Suprapubic skin (tissue), 4 donors: Measurements from ENCODE around the gene FERD3L. TPM values are rescaled to one million over a fixed set of nuclear protein-coding genes. Genes with fewer than 3 reads are reported as not detected.
"Not testable (repeated sequence)": the region's sequence is repeated elsewhere in the genome, so short reads cannot be mapped to it uniquely, and the experiment has no call there.

Experiments
- DNase-seq, 2 donors: peaks; one replicate each; pipeline ENCODE4 v3.0.0-alpha.2; 2019; ENCODE audit warnings: low spot score in 2 of 2
- H3K27ac ChIP-seq: fragments of 200-600 bp; sonication (generic); one replicate; pipeline ENCODE4 v1.5.1; 2019
- H3K27me3 ChIP-seq: fragments of 200-600 bp; sonication (generic); one replicate; pipeline ENCODE4 v1.5.1; 2019
- H3K36me3 ChIP-seq: fragments of 200-600 bp; sonication (generic); one replicate; pipeline ENCODE4 v1.5.1; 2019
- H3K4me1 ChIP-seq: fragments of 200-600 bp; sonication (generic); one replicate; pipeline ENCODE4 v1.5.1; 2019
- H3K4me3 ChIP-seq: fragments of 200-600 bp; sonication (generic); one replicate; pipeline ENCODE4 v1.5.1; 2019; ENCODE audit warnings: mild to moderate bottlenecking
- H3K9me3 ChIP-seq: fragments of 200-600 bp; sonication (generic); one replicate; pipeline ENCODE4 v1.5.1; 2019
- EP300 ChIP-seq: sonication (generic); formaldehyde crosslinking; IDR thresholded peaks from one replicate; pipeline ENCODE4 v1.6.1; 2017; ENCODE audit warnings: antibody characterized with exemption
- POLR2A ChIP-seq, 2 donors: fragments of 450-650 bp; IDR thresholded peaks; one replicate each; pipeline ENCODE4 v1.6.1; 2017; ENCODE audit warnings: antibody characterized with exemption in 2 of 2, mild to moderate bottlenecking in 2 of 2, moderate library complexity in 2 of 2
- POLR2AphosphoS5 ChIP-seq, 3 donors: sonication (generic); formaldehyde crosslinking; IDR thresholded peaks; one replicate each; pipeline ENCODE4 v1.6.1; 2017; ENCODE audit warnings: antibody characterized with exemption in 3 of 3
- WGBS: methylation state at CpG from one replicate; pipeline ENCODE4 v1.1.5; 2018; 5-methylcytosine and 5-hydroxymethylcytosine counted together
- total RNA-seq, 4 donors: library from RNA; depleted of rRNA; stranded (reverse); fragments of >200 nt; gene quantifications; one replicate each; pipeline ENCODE4 v1.1.0, GENCODE V29; 2016
- TF ChIP-seq, protein P1 (sequence below), 2 donors: fragments of 200-600 bp in 1 of 2; fragments of 450-650 bp in 1 of 2; sonication (generic) in 1 of 2; IDR thresholded peaks; one replicate each; pipeline ENCODE4 v1.5.1; 2016 to 2019; ENCODE audit warnings: antibody characterized with exemption in 2 of 2, mild to moderate bottlenecking in 1 of 2, moderate library complexity in 1 of 2

FERD3L gene, protein sequence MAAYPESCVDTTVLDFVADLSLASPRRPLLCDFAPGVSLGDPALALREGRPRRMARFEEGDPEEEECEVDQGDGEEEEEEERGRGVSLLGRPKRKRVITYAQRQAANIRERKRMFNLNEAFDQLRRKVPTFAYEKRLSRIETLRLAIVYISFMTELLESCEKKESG
- not detected for total RNA-seq

DNA sequence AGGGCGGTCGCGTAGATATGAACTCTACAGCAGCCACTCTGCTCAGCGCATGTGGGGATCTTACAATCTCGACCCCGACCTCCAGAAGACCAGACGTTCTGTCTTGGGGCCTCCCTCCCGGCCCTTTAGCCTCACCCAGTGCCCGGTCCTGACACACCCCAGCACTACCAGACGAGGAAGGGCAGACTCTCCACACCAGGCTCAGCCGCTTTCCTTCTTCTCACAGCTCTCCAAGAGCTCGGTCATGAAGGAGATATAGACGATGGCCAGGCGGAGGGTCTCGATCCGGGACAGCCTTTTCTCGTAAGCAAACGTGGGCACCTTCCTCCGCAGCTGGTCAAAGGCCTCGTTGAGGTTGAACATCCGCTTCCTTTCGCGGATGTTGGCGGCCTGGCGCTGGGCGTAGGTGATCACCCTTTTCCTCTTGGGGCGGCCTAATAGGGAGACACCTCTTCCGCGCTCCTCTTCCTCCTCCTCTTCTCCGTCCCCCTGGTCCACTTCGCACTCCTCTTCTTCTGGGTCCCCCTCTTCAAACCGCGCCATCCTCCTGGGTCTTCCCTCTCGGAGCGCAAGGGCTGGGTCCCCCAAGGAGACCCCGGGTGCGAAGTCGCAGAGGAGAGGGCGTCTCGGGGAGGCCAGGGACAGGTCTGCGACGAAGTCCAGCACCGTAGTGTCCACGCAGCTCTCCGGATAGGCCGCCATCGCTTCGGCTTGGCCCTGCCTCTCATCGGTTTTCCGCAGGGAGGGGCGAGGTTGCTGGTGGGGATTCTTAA lies at the start of gene FERD3L:
TSS of gene FERD3L (minus strand) at position 761 of the 773 bp plus-strand sequence. CDS start at position 702, 59 bp downstream.
- Histone ChIP-seq H3K4me3 (peak within 1 kb of the TSS; percentile 30), H3K9me3 (no peaks in the 10 kb centered on the region), H3K27ac (no peak within 1 kb of the TSS), H3K4me1 (peaks cover 10% of the 10 kb centered on the region), H3K36me3 (no peaks in the 10 kb centered on the region), H3K27me3 (peaks cover 64% of the 10 kb centered on the region)
- no peak for DNase-seq
- WGBS: 14% methylated on average over 48 of the region's 51 CpGs
- TF ChIP-seq POLR2A (IDR thresholded peaks at IDR 0.05) (no peak), EP300 (no peak), POLR2AphosphoS5 (IDR thresholded peaks at IDR 0.05) (no peak)
- TF ChIP-seq, protein P1, sequence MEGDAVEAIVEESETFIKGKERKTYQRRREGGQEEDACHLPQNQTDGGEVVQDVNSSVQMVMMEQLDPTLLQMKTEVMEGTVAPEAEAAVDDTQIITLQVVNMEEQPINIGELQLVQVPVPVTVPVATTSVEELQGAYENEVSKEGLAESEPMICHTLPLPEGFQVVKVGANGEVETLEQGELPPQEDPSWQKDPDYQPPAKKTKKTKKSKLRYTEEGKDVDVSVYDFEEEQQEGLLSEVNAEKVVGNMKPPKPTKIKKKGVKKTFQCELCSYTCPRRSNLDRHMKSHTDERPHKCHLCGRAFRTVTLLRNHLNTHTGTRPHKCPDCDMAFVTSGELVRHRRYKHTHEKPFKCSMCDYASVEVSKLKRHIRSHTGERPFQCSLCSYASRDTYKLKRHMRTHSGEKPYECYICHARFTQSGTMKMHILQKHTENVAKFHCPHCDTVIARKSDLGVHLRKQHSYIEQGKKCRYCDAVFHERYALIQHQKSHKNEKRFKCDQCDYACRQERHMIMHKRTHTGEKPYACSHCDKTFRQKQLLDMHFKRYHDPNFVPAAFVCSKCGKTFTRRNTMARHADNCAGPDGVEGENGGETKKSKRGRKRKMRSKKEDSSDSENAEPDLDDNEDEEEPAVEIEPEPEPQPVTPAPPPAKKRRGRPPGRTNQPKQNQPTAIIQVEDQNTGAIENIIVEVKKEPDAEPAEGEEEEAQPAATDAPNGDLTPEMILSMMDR (IDR thresholded peaks at IDR 0.05): no peak

DNA sequence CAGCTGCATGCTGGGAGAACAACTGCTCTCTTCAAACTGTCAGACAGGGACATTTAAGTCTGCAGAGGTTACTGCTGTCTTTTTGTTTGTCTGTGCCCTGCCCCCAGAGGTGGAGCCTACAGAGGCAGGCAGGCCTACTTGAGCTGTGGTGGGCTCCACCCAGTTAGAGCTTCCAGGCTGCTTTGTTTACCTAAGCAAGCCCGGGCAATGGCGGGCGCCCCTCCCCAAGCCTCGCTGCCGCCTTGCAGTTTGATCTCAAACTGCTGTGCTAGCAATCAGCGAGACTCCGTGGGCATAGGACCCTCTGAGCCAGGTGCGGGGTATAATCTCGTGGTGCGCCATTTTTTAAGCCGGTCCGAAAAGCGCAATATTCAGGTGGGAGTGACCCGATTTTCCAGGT lies 49.2 kb upstream of the FERD3L start:
- peak overlapping the region; percentile 22 for H3K4me3 ChIP-seq
- not testable (repeated sequence) for H3K36me3 ChIP-seq, DNase-seq, H3K9me3 ChIP-seq, H3K4me1 ChIP-seq, H3K27ac ChIP-seq, H3K27me3 ChIP-seq
- 39% methylated on average over 8 of the region's 14 CpGs for WGBS

DNA sequence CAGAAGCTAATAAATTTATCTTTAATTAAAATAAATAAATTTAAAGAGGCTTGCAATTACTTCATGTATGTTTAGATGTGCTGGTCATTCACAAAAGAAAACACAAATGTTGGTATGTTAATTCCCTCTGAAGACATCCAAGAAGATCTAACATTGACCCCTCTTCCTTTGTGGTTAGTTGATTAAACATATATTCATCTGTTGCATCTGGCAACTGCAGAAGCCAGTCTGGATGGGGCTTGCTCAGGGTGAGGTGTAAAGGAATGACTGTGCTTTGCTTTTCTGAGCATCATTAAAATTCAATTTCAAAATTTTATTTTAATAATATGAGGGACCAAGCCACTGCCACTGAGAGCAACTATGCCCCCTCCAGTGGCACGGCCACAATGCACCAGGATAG lies 36.4 kb upstream of the FERD3L start:
- Histone ChIP-seq H3K27me3 (no peaks in the 10 kb centered on the region), H3K4me3 (no peak overlapping the region), H3K4me1 (no peaks in the 10 kb centered on the region), H3K27ac (no peak overlapping the region), H3K9me3 (peaks cover 17% of the 10 kb centered on the region), H3K36me3 (no peaks in the 10 kb centered on the region)
- DNase-seq: no peak
- 80% methylated on average over 1 of the region's 1 CpG for WGBS
- no peak for TF ChIP-seq POLR2A (IDR thresholded peaks at IDR 0.05)
- TF ChIP-seq, protein P1 (IDR thresholded peaks at IDR 0.05): no peak

DNA sequence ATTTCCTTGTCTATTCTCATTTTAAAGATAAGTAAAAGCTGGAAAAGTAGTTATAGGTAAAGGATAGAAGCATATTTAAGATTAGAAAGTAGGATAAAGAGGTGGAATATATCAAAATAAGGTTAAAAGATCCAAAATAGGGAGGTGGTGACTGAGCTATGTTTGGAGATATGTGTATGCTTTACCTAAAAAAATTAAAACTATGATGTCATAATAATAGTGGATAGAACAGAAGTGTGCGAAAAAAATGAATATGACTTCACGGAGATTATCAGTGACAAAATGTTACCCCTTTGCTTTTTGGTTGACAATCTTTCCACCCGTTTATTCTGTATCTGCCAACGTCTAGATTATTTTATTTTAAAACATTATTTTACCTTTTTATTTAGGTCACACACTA lies 33.4 kb upstream of the FERD3L start:
- H3K36me3 ChIP-seq: no peaks in the 10 kb centered on the region
- 83% methylated on average over 4 of the region's 4 CpGs for WGBS
- TF ChIP-seq, protein P1 (IDR thresholded peaks at IDR 0.05): no peak
- TF ChIP-seq EP300 (no peak), POLR2AphosphoS5 (IDR thresholded peaks at IDR 0.05) (no peak), POLR2A (IDR thresholded peaks at IDR 0.05) (no peak)
- peaks cover 8% of the 10 kb centered on the region for H3K9me3 ChIP-seq
- H3K27ac ChIP-seq: no peak overlapping the region
- DNase-seq: no peak
- H3K4me3 ChIP-seq: no peak overlapping the region
- H3K27me3 ChIP-seq: no peaks in the 10 kb centered on the region
- no peaks in the 10 kb centered on the region for H3K4me1 ChIP-seq

DNA sequence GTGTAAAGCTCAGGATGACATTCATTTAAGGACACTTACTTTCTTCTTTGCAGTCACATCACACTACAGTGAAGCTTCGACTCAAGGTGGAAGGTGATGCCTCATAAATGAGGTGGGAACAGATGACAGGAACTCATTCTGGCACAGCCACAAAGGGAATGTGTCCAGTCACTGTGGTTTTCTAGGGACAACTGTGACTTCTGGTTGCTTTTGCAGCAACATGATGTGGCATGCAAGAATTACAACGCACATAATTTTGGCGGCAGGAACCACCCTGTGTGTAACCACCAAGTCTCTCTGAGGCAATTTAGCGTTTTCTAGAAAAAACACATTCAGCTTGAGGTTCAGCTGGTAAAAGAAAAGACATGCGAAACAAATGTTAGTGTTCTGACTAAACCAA lies 32.0 kb upstream of the FERD3L start:
- WGBS: 33% methylated on average over 5 of the region's 5 CpGs
- no peak for TF ChIP-seq EP300
- no peak for TF ChIP-seq POLR2A (IDR thresholded peaks at IDR 0.05)
- TF ChIP-seq, protein P1 (IDR thresholded peaks at IDR 0.05): no peak
- no peak for TF ChIP-seq POLR2AphosphoS5 (IDR thresholded peaks at IDR 0.05)

More for the DNA sequence above, 32.0 kb upstream of the FERD3L start:
- H3K9me3 ChIP-seq: no peaks in the 10 kb centered on the region
- no peaks in the 10 kb centered on the region for H3K27me3 ChIP-seq
- H3K36me3 ChIP-seq: no peaks in the 10 kb centered on the region
- H3K4me1 ChIP-seq: no peaks in the 10 kb centered on the region
- no peak overlapping the region for H3K4me3 ChIP-seq
- H3K27ac ChIP-seq: no peak overlapping the region
- no peak for DNase-seq
